HAP-1 (cell line): ENCODE measurements around the gene BRD8.
"Not testable (repeated sequence)": the region's sequence is repeated elsewhere in the genome, so short reads cannot be mapped to it uniquely, and the experiment has no call there.

ENCODE experiments used
- DNase-seq, 2 experiments: peaks; one replicate each; pipeline ENCODE4 v3.0.0-alpha.2; 2016 to 2020; ENCODE audit warnings: low spot score in 2 of 2
- H3K27me3 ChIP-seq: fragments of 250-450 bp; sonication (Bioruptor Pico); 2 replicates; pipeline ENCODE4 v1.5.1; 2020; ENCODE audit warnings: low read depth, mild to moderate bottlenecking, moderate library complexity
- H3K36me3 ChIP-seq: fragments of 250-450 bp; sonication (Bioruptor Pico); replicated peaks from 2 replicates; pipeline ENCODE4 v1.5.1; 2020; ENCODE audit warnings: mild to moderate bottlenecking
- H3K4me1 ChIP-seq: fragments of 250-450 bp; sonication (Bioruptor Pico); 2 replicates; pipeline ENCODE4 v1.5.1; 2020; ENCODE audit warnings: mild to moderate bottlenecking
- H3K4me3 ChIP-seq: fragments of 250-450 bp; sonication (Bioruptor Pico); 2 replicates; pipeline ENCODE4 v1.5.1; 2020; ENCODE audit warnings: mild to moderate bottlenecking, moderate library complexity
- H3K9me3 ChIP-seq: fragments of 250-450 bp; sonication (Bioruptor Pico); 2 replicates; pipeline ENCODE4 v1.5.1; 2020; ENCODE audit warnings: mild to moderate bottlenecking, moderate library complexity
- in situ Hi-C: fragments of 300-500 bp; cut with MboI; formaldehyde crosslinking; loops from 3 replicates; pipeline ENCODE4 v1.14.3; 2020; ENCODE audit warnings: low sequenced_read_pairs, inconsistent platforms, mixed read lengths

The BRD8 gene

GRCh38 chr5:138180841-138181240, 2.4 kb upstream of the BRD8 start:
- H3K4me1 ChIP-seq, result peaks cover 10% of the 10 kb centered on the region
- H3K36me3 ChIP-seq, result peaks cover 66% of the 10 kb centered on the region
- in situ Hi-C loops, result loop anchor here (25.0 kb wide), 2 partner anchors 331 to 1131 kb away; no protein-coding TSS in a partner anchor
- H3K27me3 ChIP-seq, result no peaks in the 10 kb centered on the region
- no peak for DNase-seq
- H3K9me3 ChIP-seq, result no peaks in the 10 kb centered on the region
- no peak overlapping the region; the same call in 1 of the 2 replicates for H3K4me3 ChIP-seq

GRCh38 chr5:138180183-138180782, 1.9 kb upstream of the BRD8 start:
- Histone ChIP-seq H3K36me3 (peaks cover 62% of the 10 kb centered on the region), H3K27me3 (no peaks in the 10 kb centered on the region), H3K4me3 (peak overlapping the region; percentile 67), H3K9me3 (no peaks in the 10 kb centered on the region), H3K4me1 (peaks cover 10% of the 10 kb centered on the region)
- in situ Hi-C loops, result loop anchor here (25.0 kb wide), 2 partner anchors 332 to 1132 kb away; no protein-coding TSS in a partner anchor
- peak; percentile 49 to 85 for DNase-seq

DNA sequence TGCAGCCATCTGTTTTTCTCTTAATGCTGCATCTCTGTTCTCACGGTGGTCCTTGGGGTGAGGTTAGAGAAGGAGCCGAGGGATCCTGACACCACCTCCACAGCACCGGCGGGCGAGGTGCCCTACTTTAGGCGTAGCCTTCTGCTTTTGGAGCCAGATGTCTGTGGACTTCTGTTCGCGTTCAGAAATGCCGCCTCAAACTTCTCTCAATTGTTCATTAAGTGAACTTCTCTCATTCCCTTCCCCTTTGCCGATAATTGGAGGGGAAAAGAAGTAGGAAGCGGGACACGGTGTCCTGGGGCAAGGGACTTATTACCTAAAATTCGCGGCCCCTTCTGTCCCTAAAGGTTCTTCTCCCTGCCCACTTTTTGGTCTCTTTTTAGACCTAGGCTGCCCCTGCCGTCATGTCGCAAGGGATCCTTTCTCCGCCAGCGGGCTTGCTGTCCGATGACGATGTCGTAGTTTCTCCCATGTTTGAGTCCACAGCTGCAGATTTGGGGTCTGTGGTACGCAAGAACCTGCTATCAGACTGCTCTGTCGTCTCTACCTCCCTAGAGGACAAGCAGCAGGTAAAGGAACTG, 937 bp upstream of the BRD8 start:
- DNase-seq, result peak in 1 of 2 experiments; percentile 38
- H3K36me3 ChIP-seq, result peaks cover 62% of the 10 kb centered on the region
- in situ Hi-C loops, result loop anchor here (25.0 kb wide), 2 partner anchors 333 to 1133 kb away; no protein-coding TSS in a partner anchor
- peaks cover 10% of the 10 kb centered on the region for H3K4me1 ChIP-seq
- H3K9me3 ChIP-seq, result no peaks in the 10 kb centered on the region
- H3K4me3 ChIP-seq, result peak overlapping the region; percentile 67
- H3K27me3 ChIP-seq, result no peaks in the 10 kb centered on the region

- H3K4me3 ChIP-seq, result peak overlapping the region; percentile 67
- H3K4me1 ChIP-seq, result peaks cover 10% of the 10 kb centered on the region
- in situ Hi-C loops, result loop anchor here (25.0 kb wide), 2 partner anchors 334 to 1134 kb away; no protein-coding TSS in a partner anchor
- peak; percentile 47 to 52 for DNase-seq
- no peaks in the 10 kb centered on the region for H3K27me3 ChIP-seq
- no peaks in the 10 kb centered on the region for H3K9me3 ChIP-seq
- peaks cover 61% of the 10 kb centered on the region for H3K36me3 ChIP-seq
Measured at GRCh38 chr5:138177941-138178515, 402 bp downstream of the BRD8 start.

- no peak for DNase-seq
- Histone ChIP-seq H3K9me3 (no peaks in the 10 kb centered on the region), H3K4me1 (no peaks in the 10 kb centered on the region), H3K27me3 (no peaks in the 10 kb centered on the region), H3K4me3 (no peak overlapping the region), H3K36me3 (peaks cover 89% of the 10 kb centered on the region)
- in situ Hi-C loops, result no loop called here
Measured at GRCh38 chr5:138170299-138170698, 8.1 kb downstream of the BRD8 start.

DNA sequence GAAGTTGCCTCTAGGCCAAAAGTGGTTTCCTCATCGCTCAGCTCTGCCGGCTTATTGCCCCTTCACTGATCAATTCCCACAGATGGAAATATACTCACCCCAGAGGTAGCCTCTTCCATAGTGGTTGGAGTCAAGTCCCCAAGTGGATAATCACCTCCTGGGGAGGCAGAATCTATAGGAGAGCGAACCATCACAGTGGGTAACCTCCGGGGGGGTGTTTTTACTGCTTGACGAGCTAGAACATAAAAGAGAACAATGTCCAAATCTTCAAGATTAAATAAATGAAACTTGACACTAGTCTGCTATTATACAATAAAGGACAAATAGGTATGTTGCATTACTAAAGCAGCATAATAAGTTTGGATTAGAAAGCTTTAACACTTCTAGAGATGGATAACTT, 9.3 kb downstream of the BRD8 start:
- in situ Hi-C loops, result no loop called here
- no peak for DNase-seq

GRCh38 chr5:138163721-138164120, 14.7 kb downstream of the BRD8 start:
- no peak for DNase-seq
- no peaks in the 10 kb centered on the region for H3K27me3 ChIP-seq
- no peaks in the 10 kb centered on the region for H3K9me3 ChIP-seq
- in situ Hi-C loops, result no loop called here
- H3K4me1 ChIP-seq, result no peaks in the 10 kb centered on the region
- peaks cover 99% of the 10 kb centered on the region for H3K36me3 ChIP-seq
- no peak overlapping the region for H3K4me3 ChIP-seq

More for the DNA sequence above, 9.3 kb downstream of the BRD8 start:
- Histone ChIP-seq H3K4me1 (no peaks in the 10 kb centered on the region), H3K36me3 (peaks cover 89% of the 10 kb centered on the region), H3K27me3 (no peaks in the 10 kb centered on the region), H3K4me3 (no peak overlapping the region), H3K9me3 (no peaks in the 10 kb centered on the region)

- H3K4me3 ChIP-seq, result no peak overlapping the region
- in situ Hi-C loops, result no loop called here
- H3K27me3 ChIP-seq, result no peaks in the 10 kb centered on the region
- no peak for DNase-seq
- H3K36me3 ChIP-seq, result peaks cover 88% of the 10 kb centered on the region
- no peaks in the 10 kb centered on the region for H3K4me1 ChIP-seq
- no peaks in the 10 kb centered on the region for H3K9me3 ChIP-seq
Measured at GRCh38 chr5:138160706-138161105, 17.7 kb downstream of the BRD8 start.

GRCh38 chr5:138159666-138160065, 18.8 kb downstream of the BRD8 start:
- Histone ChIP-seq H3K4me1 (no peaks in the 10 kb centered on the region), H3K9me3 (no peaks in the 10 kb centered on the region), H3K36me3 (peaks cover 77% of the 10 kb centered on the region), H3K4me3 (no peak overlapping the region), H3K27me3 (no peaks in the 10 kb centered on the region)
- DNase-seq, result no peak
- in situ Hi-C loops, result no loop called here

DNA sequence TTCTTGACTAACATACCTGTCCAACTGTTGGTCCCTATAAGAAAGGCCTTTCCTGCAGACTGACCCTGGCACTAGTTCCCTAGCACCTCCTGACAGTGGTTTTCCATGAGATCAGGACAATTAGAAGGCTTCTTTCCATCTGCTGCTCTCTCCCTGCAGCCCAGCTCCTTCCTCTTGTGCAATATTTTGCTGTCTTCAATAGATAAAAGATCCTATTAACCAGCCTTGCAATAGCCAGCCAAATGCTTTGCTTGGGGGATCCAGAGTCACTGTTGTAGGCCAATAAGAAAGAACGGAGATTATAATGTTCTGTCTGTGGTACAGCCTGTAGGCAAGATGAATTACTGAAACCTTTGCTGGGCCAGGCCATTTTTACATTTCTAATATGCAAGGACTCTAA, 20.8 kb downstream of the BRD8 start:
- no peak for DNase-seq
- H3K36me3 ChIP-seq, result peaks cover 57% of the 10 kb centered on the region
- H3K4me3 ChIP-seq, result no peak overlapping the region
- no peaks in the 10 kb centered on the region for H3K4me1 ChIP-seq
- in situ Hi-C loops, result no loop called here
- no peaks in the 10 kb centered on the region for H3K9me3 ChIP-seq
- H3K27me3 ChIP-seq, result no peaks in the 10 kb centered on the region

GRCh38 chr5:138155977-138156376, 22.5 kb downstream of the BRD8 start:
- peaks cover 40% of the 10 kb centered on the region for H3K36me3 ChIP-seq
- DNase-seq, H3K4me3 ChIP-seq, H3K9me3 ChIP-seq, H3K4me1 ChIP-seq, H3K27me3 ChIP-seq, in situ Hi-C loops: not testable (repeated sequence)

DNA sequence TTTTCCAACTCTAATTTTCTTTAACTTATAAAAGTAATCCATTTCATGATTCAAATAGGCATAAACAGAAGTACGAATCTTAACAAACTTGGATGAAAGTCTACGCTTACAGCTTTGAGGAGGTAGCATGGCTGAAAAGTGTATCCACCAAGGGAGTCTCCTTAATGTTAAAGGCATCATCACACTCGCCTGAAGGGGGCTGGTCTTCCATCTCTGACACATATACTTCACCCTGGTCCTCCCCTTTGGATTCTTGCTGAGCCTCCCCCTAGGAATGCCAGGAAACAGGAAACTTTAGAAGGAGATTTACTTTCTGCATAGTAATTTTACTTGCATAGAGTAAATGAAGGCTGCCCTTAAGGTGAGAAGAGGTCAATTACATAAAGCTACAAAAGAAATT, 28.9 kb downstream of the BRD8 start:
- in situ Hi-C loops, result loop anchor here (25.0 kb wide), 1 partner anchor 387 kb away; the partner anchor contains the start of gene HNRNPA0
- H3K36me3 ChIP-seq, result no peaks in the 10 kb centered on the region
- DNase-seq, result no peak

DNA sequence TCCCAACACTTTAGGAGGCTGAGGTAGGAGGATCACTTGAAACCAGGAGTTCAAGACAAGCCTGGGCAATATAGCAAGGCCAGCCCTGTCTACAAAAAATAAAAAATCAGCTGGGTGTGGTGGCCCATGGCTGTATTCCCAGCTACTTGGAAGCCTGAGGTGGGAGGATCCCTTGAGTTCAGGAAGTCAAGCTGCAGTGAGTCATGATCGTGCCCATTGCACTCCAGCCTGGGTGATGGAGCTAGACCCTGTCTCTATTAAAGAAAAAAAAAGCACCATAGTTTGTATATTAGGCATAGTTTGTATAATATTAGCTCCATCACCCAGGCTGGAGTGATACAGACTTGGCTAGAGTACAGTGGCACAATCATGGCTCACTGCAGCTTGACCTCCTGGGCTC, 29.6 kb downstream of the BRD8 start:
- Histone ChIP-seq H3K9me3 (no peaks in the 10 kb centered on the region), H3K4me3 (no peak overlapping the region), H3K4me1 (no peaks in the 10 kb centered on the region), H3K36me3 (no peaks in the 10 kb centered on the region), H3K27me3 (no peaks in the 10 kb centered on the region)
- no peak for DNase-seq
- in situ Hi-C loops, result loop anchor here (25.0 kb wide), 1 partner anchor 387 kb away; the partner anchor contains the start of gene HNRNPA0

More for the DNA sequence above, 28.9 kb downstream of the BRD8 start:
- Histone ChIP-seq H3K4me1 (no peaks in the 10 kb centered on the region), H3K27me3 (no peaks in the 10 kb centered on the region), H3K9me3 (no peaks in the 10 kb centered on the region), H3K4me3 (no peak overlapping the region)

DNA sequence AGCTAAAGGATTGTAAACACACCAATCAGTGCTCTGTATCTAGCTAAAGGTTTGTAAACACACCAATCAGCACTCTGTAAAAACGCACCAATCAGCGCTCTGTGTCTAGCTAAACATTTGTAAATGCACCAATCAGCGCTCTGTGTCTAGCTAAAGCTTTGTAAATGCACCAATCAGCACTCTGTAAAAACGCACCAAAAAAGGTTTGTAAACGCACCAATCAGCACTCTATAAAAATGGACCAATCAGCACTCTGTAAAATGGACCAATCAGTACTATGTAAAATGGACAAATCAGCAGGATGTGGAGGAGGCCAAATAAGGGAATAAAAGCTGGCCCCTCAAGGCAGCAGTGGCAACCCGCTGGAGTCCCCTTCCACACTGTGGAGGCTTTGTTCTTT, 34.9 kb downstream of the BRD8 start:
- DNase-seq, H3K4me3 ChIP-seq, H3K36me3 ChIP-seq, H3K9me3 ChIP-seq, H3K27me3 ChIP-seq, H3K4me1 ChIP-seq: not testable (repeated sequence)
- in situ Hi-C loops, result loop anchor here (25.0 kb wide), 1 partner anchor 381 kb away; the partner anchor contains the start of gene HNRNPA0
